Effector memory CD4-positive, alpha-beta T cell (primary cell): ENCODE results near the gene ERH.

Experiments
- DNase-seq, 3 donors: peaks; one replicate each; pipeline ENCODE4 v3.0.0-alpha.2; 2020
- H3K27ac ChIP-seq: 2 replicates; pipeline ENCODE4 v1.7.0; 2013; ENCODE audit warnings: mild to moderate bottlenecking, low read length, moderate library complexity; ENCODE audit not compliant: insufficient read depth, poor library complexity, severe bottlenecking
- H3K27me3 ChIP-seq: replicated peaks from 2 replicates; pipeline ENCODE4 v1.7.0; 2013; ENCODE audit warnings: mild to moderate bottlenecking, low read length; ENCODE audit not compliant: insufficient read depth, control insufficient read depth, poor library complexity, severe bottlenecking
- H3K36me3 ChIP-seq: 2 replicates; pipeline ENCODE4 v1.7.0; 2013; ENCODE audit warnings: mild to moderate bottlenecking, low read length, moderate library complexity; ENCODE audit not compliant: control insufficient read depth, insufficient read depth
- H3K4me1 ChIP-seq: 2 replicates; pipeline ENCODE4 v1.7.0; 2013; ENCODE audit warnings: low read length, mild to moderate bottlenecking; ENCODE audit not compliant: control insufficient read depth, insufficient read depth, poor library complexity, severe bottlenecking
- H3K4me3 ChIP-seq: 2 replicates; pipeline ENCODE4 v1.7.0; 2013; ENCODE audit warnings: low read length, low read depth, mild to moderate bottlenecking; ENCODE audit not compliant: insufficient read depth, poor library complexity, severe bottlenecking
- H3K9me3 ChIP-seq: 2 replicates; pipeline ENCODE4 v1.7.0; 2013; ENCODE audit warnings: mild to moderate bottlenecking, low read length, moderate library complexity; ENCODE audit not compliant: control insufficient read depth

The ERH gene

DNA sequence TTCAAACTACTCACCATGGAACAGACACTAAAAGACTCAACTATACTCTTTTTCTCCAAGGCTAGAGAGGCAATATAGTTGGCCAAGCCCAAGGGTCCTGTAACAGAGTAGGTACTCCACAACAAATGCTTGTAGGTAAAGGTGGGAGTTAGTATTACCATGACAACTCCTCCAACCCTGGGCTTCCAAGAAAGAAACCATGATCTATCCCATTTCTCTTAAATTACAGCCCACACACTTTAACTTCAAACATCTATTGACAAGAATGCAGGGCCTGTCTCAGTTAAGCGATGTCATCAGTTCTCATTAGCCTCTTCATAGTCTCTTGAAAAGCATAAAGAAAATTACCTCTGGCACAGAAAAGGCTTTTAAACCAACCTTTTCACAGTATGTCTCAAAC, 25.0 kb downstream of the ERH start:
- no peak overlapping the region for H3K4me3 ChIP-seq
- H3K27me3 ChIP-seq: no peaks in the 10 kb centered on the region
- DNase-seq: no peak

DNA sequence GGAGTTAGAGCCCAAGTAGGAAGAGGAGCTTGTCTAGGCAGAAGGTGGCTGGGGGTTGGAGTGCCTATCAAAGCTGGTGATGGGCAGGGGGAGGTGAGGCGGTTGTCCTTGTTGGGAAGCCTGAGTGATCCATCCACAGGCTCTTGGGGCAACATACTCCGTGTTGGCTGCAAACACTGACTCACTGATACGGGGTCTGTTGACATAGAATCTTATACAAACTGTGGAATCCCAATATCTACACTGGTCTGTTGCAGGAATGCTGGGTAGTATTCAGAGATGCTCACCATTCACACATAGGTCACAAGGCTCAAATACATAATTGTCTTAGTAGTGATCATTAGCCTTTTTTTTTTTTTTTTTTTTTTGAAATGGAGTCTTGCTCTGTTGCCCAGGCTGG, 26.0 kb downstream of the ERH start:
- H3K27me3 ChIP-seq: no peaks in the 10 kb centered on the region
- H3K9me3 ChIP-seq: no peaks in the 10 kb centered on the region
- H3K27ac ChIP-seq: no peak overlapping the region
- no peak overlapping the region for H3K4me3 ChIP-seq
- no peaks in the 10 kb centered on the region for H3K4me1 ChIP-seq
- H3K36me3 ChIP-seq: peaks cover 9% of the 10 kb centered on the region
- DNase-seq: no peak

More for the DNA sequence above, 25.0 kb downstream of the ERH start:
- no peaks in the 10 kb centered on the region for H3K4me1 ChIP-seq
- peaks cover 9% of the 10 kb centered on the region for H3K36me3 ChIP-seq
- no peak overlapping the region for H3K27ac ChIP-seq
- H3K9me3 ChIP-seq: no peaks in the 10 kb centered on the region

DNA sequence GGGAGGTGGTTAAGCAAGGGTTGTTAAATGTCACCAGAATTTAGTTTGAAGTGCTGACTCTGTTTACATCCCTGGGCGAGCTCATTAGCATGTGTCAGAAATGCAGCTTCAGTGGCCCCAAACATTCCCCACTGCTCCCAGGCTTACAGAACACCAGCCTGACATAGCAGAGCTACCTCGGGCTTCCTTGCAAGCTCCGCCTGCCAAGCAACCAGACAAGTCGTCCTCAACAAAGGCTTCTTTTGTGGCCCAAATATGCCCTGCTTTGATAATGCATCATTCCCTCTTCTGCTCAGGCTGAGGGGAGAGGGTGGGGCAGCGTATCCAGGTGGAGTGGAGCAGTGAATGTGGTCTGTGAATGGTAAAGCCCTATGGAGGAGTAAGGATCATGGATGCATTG, 28.0 kb downstream of the ERH start:
- Histone ChIP-seq H3K27me3 (no peaks in the 10 kb centered on the region), H3K4me3 (no peak overlapping the region), H3K4me1 (no peaks in the 10 kb centered on the region), H3K27ac (no peak overlapping the region), H3K9me3 (no peaks in the 10 kb centered on the region), H3K36me3 (no peaks in the 10 kb centered on the region)
- no peak for DNase-seq

DNA sequence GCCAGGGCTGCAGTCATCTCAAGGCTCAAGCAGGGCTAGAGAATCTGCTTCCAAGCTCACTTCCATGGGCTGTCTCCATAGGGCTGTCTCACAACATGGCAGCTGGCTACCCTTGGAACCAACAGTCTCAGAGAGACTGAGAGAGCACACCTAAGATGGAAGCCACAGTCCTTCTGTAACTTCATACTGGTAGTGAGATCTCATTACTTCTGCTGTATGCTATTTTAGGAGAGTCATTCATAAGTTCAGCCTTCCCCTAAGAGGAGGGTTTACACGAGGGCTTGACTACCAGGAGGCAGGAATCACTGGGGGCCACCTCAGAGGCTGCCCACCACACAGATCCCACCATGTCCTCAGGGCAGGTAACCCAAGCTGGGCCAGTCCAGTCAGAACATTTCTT, 29.7 kb downstream of the ERH start:
- H3K9me3 ChIP-seq: no peaks in the 10 kb centered on the region
- H3K4me1 ChIP-seq: no peaks in the 10 kb centered on the region
- no peaks in the 10 kb centered on the region for H3K36me3 ChIP-seq
- no peak overlapping the region for H3K4me3 ChIP-seq
- no peak overlapping the region for H3K27ac ChIP-seq
- H3K27me3 ChIP-seq: no peaks in the 10 kb centered on the region
- DNase-seq: no peak

DNA sequence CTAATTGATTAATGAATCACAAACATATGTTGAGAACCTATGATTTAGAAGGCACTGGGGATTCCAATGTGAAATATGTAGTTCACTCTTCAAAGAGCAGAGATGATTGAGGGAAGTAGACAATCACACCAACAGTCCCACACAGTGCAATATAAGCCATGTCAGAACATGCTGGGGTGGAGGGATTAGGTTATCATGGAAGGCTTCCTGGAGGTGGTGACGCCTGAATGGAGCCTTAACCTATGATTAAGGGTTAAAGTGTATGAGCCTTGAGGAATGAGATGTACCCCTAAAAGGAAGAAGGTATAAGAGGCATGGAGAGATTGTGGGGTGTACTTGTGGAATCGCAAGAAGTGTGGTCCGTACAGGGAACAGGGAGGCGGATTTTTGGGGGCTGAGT, 31.3 kb downstream of the ERH start:
- H3K27ac ChIP-seq: no peak overlapping the region
- no peaks in the 10 kb centered on the region for H3K36me3 ChIP-seq
- DNase-seq: no peak
- no peak overlapping the region for H3K4me3 ChIP-seq
- H3K4me1 ChIP-seq: no peaks in the 10 kb centered on the region
- no peaks in the 10 kb centered on the region for H3K9me3 ChIP-seq
- H3K27me3 ChIP-seq: no peaks in the 10 kb centered on the region

DNA sequence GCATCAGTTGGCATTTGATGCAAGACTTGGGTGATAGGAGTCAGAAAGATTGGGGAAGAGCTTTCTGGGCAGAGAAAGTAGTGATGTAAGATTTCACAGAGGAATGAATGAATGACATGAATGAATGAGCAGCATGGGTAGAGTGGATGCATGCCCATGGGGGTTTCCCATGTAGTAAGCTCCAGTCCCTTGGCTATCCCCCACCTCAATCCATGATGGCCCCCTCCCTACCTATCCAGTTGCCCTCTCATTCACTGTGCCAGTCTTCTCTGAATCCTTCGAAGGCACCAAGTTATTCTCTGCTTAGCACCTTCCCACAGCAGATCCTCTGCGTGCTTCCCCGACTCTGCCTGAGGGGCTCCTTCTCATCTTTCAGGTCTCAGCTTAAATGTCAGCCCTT, 32.0 kb downstream of the ERH start:
- Histone ChIP-seq H3K9me3 (no peaks in the 10 kb centered on the region), H3K27me3 (no peaks in the 10 kb centered on the region), H3K27ac (no peak overlapping the region), H3K4me3 (no peak overlapping the region), H3K4me1 (no peaks in the 10 kb centered on the region), H3K36me3 (no peaks in the 10 kb centered on the region)
- no peak for DNase-seq

DNA sequence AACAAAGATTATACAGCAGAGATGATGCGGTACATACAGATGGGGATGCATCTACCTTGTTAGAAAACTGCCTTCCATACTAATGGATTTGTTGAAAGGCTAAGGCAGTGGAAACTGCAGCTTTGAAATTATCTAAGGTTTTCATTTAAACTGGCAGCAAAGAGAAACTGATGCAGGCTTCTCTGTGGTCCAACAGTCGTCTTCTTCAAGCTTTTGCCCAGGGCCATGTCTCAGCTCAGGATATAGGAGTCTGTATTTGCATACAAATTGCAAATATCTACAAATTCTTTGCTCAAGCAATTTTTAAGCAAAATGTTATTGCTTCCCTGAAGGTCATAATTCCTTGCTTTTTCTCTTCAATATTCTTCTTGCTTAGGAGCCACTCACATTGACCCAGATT, 33.7 kb downstream of the ERH start:
- Histone ChIP-seq H3K4me1 (no peaks in the 10 kb centered on the region), H3K9me3 (no peaks in the 10 kb centered on the region), H3K27ac (no peak overlapping the region), H3K27me3 (no peaks in the 10 kb centered on the region), H3K4me3 (no peak overlapping the region), H3K36me3 (no peaks in the 10 kb centered on the region)
- no peak for DNase-seq

DNA sequence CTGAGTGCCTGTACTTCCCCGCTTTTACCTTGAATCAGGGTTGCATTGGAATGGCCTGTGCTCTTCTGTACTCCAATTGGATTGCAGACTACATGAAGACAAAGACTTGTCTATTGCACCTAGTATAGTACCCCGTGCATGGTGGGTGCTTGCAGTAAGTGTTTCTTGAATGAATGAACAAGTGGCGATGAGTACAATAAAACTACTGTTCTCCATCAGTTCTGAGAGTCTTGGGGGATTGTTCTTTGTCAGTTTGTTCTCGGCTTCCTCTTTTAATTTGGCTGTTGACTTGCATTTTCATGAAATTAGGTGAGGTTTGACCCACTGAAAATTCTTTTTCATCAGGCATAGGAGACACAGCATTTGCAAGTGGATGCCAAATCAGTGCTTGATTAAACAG, 34.1 kb downstream of the ERH start:
- Histone ChIP-seq H3K27ac (no peak overlapping the region), H3K4me1 (no peaks in the 10 kb centered on the region), H3K4me3 (no peak overlapping the region), H3K36me3 (no peaks in the 10 kb centered on the region), H3K9me3 (no peaks in the 10 kb centered on the region), H3K27me3 (no peaks in the 10 kb centered on the region)
- DNase-seq: no peak

DNA sequence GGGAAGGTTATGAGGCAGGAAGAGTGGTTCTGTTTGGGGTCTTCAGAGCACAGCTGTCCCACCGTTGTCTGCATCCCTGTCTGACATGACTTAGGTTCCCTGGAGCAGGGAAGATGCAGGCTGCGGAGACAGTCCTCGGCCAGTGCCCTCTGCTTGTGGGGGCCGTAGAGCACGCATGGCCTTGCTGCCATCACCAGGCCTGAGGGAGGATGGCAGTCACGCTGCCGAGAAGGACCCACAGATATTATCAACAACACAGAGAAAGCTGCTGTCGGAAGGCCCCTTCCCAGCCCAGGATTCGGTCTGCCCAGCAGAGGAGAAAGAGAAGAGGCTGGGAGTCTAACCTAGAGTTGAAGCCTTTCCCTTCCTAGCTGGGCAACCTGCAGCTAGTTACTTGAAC, 35.0 kb downstream of the ERH start:
- Histone ChIP-seq H3K36me3 (no peaks in the 10 kb centered on the region), H3K27ac (no peak overlapping the region), H3K9me3 (no peaks in the 10 kb centered on the region), H3K4me1 (no peaks in the 10 kb centered on the region), H3K4me3 (no peak overlapping the region), H3K27me3 (no peaks in the 10 kb centered on the region)
- no peak for DNase-seq

DNA sequence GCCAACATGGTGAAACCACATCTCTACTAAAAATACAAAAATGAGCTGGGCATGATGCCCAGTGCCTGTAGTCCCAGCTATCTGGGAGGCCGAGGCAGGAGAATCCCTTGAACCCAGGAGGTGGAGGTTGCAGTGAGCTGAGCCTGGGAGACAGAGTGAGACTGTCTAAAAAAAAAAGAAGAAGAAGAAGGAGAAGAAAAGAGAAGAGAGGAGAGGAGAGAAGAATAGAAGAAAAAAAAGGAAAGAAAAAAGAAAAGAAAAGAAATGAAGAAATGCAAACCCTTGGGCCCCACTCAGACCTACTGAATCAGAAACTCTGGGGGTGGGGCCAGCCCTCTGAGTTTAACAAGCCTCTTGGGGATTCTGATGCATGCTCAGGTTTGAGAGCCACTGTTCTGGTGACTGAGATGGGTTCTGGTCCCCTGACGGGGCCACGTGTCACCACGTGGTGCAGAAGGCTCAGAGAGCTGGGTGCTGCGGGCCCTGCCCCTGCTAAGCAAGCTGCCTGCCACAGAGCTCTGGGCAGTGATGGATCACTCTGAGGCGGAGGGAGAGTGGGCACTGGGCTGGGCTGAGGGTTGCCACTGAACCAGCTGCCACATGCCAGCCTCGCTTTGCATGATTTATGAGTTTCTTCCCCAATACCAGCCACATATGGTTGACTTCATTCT, 37.5 kb downstream of the ERH start:
- H3K27me3 ChIP-seq: no peaks in the 10 kb centered on the region
- no peaks in the 10 kb centered on the region for H3K9me3 ChIP-seq
- no peak for DNase-seq
- no peak overlapping the region for H3K27ac ChIP-seq
- no peaks in the 10 kb centered on the region for H3K36me3 ChIP-seq
- H3K4me1 ChIP-seq: no peaks in the 10 kb centered on the region
- H3K4me3 ChIP-seq: no peak overlapping the region
